SU-DHL-6 (cell line): ENCODE data around the gene IRX4.

Source experiments
- H2AFZ ChIP-seq: fragments of 200-600 bp; sonication (generic); 2 replicates; pipeline ENCODE4 v1.6.1; 2014; ENCODE audit warnings: low read depth, mild to moderate bottlenecking, moderate library complexity, mixed read lengths, antibody characterized with exemption, low read length; ENCODE audit not compliant: severe bottlenecking
- H3F3A ChIP-seq: fragments of 200-600 bp; shearing (Covaris generic); 2 replicates; pipeline ENCODE4 v1.6.0; 2016; ENCODE audit warnings: antibody characterized with exemption, mild to moderate bottlenecking; ENCODE audit not compliant: insufficient read depth
- H3K27ac ChIP-seq: fragments of 200-600 bp; sonication (generic); 2 replicates; pipeline ENCODE4 v1.5.1; 2016; ENCODE audit warnings: low read depth, mild to moderate bottlenecking, low read length, moderate library complexity, mixed read lengths
- H3K27me3 ChIP-seq: fragments of 200-600 bp; sonication (generic), shearing (Covaris generic); 2 replicates; pipeline ENCODE4 v1.6.0; 2014; ENCODE audit warnings: mild to moderate bottlenecking, low read length
- H3K36me3 ChIP-seq: fragments of 200-600 bp; sonication (generic); 2 replicates; pipeline ENCODE4 v1.6.1; 2014; ENCODE audit warnings: mild to moderate bottlenecking, low read length, mixed read lengths
- H3K4me2 ChIP-seq: fragments of 300-600, 200-600 bp; shearing (Covaris generic), sonication (generic); 2 replicates; pipeline ENCODE4 v1.6.0; 2014; ENCODE audit warnings: low read length, low read depth, mild to moderate bottlenecking; ENCODE audit not compliant: poor library complexity, severe bottlenecking
- H3K4me3 ChIP-seq: fragments of 200-600 bp; sonication (generic); 2 replicates; pipeline ENCODE4 v1.5.1; 2014; ENCODE audit warnings: antibody characterized with exemption, low read length, mild to moderate bottlenecking, mixed read lengths; ENCODE audit not compliant: insufficient read depth, poor library complexity, severe bottlenecking
- H3K79me2 ChIP-seq: fragments of 200-600 bp; sonication (generic); 2 replicates; pipeline ENCODE4 v1.6.1; 2014; ENCODE audit warnings: mild to moderate bottlenecking, low read length, moderate library complexity; ENCODE audit not compliant: insufficient read depth
- H3K9ac ChIP-seq: fragments of 200-600 bp; sonication (generic); 2 replicates; pipeline ENCODE4 v1.7.0; 2014; ENCODE audit warnings: mild to moderate bottlenecking, low read length
- H3K9me2 ChIP-seq: fragments of 200-600 bp; sonication (generic); replicated peaks from 2 replicates; pipeline ENCODE4 v1.6.1; 2014; ENCODE audit warnings: low read length; ENCODE audit not compliant: insufficient read depth
- H3K9me3 ChIP-seq: fragments of 200-600 bp; sonication (generic); 2 replicates; pipeline ENCODE4 v1.6.1; 2014; ENCODE audit warnings: low read length, mixed read lengths; ENCODE audit not compliant: insufficient read depth
- H4K20me1 ChIP-seq: fragments of 200-600 bp; sonication (generic); 2 replicates; pipeline ENCODE4 v1.6.1; 2014; ENCODE audit warnings: low read depth, mild to moderate bottlenecking, antibody characterized with exemption, low read length, moderate library complexity, mixed read lengths
- CTCF ChIP-seq: fragments of 200-600 bp; sonication (generic); IDR thresholded peaks from one replicate; pipeline ENCODE4 v1.5.1; 2017; ENCODE audit warnings: antibody characterized with exemption, mild to moderate bottlenecking, low read length, moderate library complexity; ENCODE audit not compliant: insufficient read depth, poor library complexity, severe bottlenecking
- EZH2phosphoT487 ChIP-seq: fragments of 200-600 bp; sonication (generic), shearing (Covaris generic); conservative IDR thresholded peaks from 2 replicates; pipeline ENCODE4 v1.6.1; 2018; ENCODE audit warnings: mild to moderate bottlenecking, antibody characterized with exemption, low read length, moderate library complexity, mixed read lengths

IRX4 gene

DNA sequence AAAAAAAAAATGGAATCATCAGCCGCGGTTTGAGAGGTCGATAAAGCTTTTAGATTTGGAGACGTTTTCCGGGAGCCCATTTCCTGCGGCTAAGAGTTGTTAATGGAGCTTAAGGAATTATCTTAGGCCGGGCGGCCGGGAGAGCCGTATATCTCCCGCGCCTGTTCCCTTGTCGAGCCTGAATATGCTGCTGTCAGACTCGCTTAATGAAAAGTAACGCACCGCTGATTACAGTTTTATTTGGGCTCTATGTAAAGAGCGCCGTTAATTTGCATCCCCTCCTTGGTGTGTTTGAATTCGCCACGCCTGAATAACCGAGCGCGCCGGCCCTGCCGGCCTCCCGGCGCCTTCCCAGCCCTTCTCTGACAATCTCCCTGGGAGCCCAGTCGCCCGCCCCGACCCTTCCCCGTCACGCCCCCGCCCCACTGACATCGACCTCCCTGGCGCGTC, 7.9 kb downstream of the IRX4 start:
- H3K79me2 ChIP-seq: no peaks in the 10 kb centered on the region
- H3K4me3 ChIP-seq: no peak overlapping the region
- no peak overlapping the region for H3K27ac ChIP-seq
- H3F3A ChIP-seq: no peaks in the 10 kb centered on the region
- H3K9me3 ChIP-seq: no peaks in the 10 kb centered on the region
- no peaks in the 10 kb centered on the region for H3K36me3 ChIP-seq
- no peak for TF ChIP-seq CTCF
- TF ChIP-seq EZH2phosphoT487: no peak
- H3K27me3 ChIP-seq: no peaks in the 10 kb centered on the region
- H3K9me2 ChIP-seq: no peaks in the 10 kb centered on the region
- no peak overlapping the region for H2AFZ ChIP-seq
- H3K4me2 ChIP-seq: no peak overlapping the region
- no peaks in the 10 kb centered on the region for H4K20me1 ChIP-seq
- H3K9ac ChIP-seq: no peak overlapping the region

DNA sequence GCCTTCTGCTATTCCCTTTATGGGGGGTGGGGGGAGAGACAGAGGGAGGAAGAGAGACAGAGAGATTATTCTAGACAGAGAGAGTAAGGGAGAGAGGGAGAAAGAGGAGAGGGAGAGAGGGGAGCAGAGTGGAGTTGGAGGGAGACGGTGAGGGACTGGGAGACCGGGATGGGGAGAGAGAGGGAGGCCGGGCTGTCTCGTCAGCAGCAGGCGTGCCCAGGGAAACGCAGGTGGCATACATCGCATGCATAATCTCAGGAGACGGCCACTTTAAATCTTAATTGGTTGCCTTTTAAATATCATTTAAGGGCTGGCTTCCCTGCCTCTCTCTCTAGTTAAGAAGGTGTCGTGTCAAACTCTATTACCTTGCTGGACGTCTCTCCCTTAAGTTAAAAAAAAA, 8.4 kb downstream of the IRX4 start:
- Histone ChIP-seq H2AFZ (no peak overlapping the region), H3F3A (no peaks in the 10 kb centered on the region), H3K4me2 (no peak overlapping the region), H3K27ac (no peak overlapping the region), H3K36me3 (no peaks in the 10 kb centered on the region), H3K9me3 (no peaks in the 10 kb centered on the region), H3K79me2 (no peaks in the 10 kb centered on the region), H3K9me2 (no peaks in the 10 kb centered on the region), H3K4me3 (no peak overlapping the region), H3K9ac (no peak overlapping the region), H3K27me3 (no peaks in the 10 kb centered on the region), H4K20me1 (no peaks in the 10 kb centered on the region)
- TF ChIP-seq CTCF: no peak

GRCh38 chr5:1873243-1873959, 9.3 kb downstream of the IRX4 start:
- no peak overlapping the region for H2AFZ ChIP-seq
- H3K27ac ChIP-seq: no peak overlapping the region
- TF ChIP-seq CTCF: no peak
- no peak for TF ChIP-seq EZH2phosphoT487
- no peak overlapping the region for H3K9ac ChIP-seq
- H3K9me3 ChIP-seq: no peaks in the 10 kb centered on the region
- H3K4me2 ChIP-seq: no peak overlapping the region
- no peaks in the 10 kb centered on the region for H3K79me2 ChIP-seq
- no peak overlapping the region for H3K4me3 ChIP-seq
- H3K36me3 ChIP-seq: no peaks in the 10 kb centered on the region
- H4K20me1 ChIP-seq: no peaks in the 10 kb centered on the region
- no peaks in the 10 kb centered on the region for H3K9me2 ChIP-seq
- H3F3A ChIP-seq: no peaks in the 10 kb centered on the region
- no peaks in the 10 kb centered on the region for H3K27me3 ChIP-seq
